ENCODE measurements around the gene UNC13C.

UNC13C gene

DNA sequence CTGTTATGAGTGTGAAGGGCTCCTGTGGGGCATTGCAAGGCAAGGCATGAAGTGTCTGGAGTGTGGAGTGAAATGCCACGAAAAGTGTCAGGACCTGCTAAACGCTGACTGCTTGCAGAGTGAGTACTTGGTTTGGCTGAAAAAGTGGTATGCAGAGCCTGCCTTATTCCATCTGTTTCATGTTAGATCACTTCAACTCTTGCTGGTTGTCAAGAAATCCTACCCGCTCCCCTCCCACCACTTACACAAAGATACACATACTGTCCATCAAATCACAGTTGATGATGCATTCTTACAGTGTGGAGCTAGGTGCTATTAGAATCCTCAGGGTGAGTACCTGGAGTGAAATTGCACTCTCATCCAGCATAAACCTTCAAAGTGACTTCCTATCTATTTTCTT is 272.1 kb downstream of the UNC13C start:
- Histone ChIP-seq H3K36me3 (ENCODE audit: insufficient read depth, low read depth, low read length) (no peaks in the 10 kb centered on the region), H3K4me3 (ENCODE audit: low read length) (no peak overlapping the region), H3K27me3 (ENCODE audit: insufficient read depth, low read length) (no peaks in the 10 kb centered on the region), H3K9me3 (ENCODE audit: insufficient read depth, low read depth, low read length) (no peaks in the 10 kb centered on the region), H3K4me1 (ENCODE audit: insufficient read depth, low read length) (no peaks in the 10 kb centered on the region), H3K27ac (ENCODE audit: low read length) (no peak overlapping the region), H3K9ac (ENCODE audit: low read depth, low read length) (no peak overlapping the region)

DNA sequence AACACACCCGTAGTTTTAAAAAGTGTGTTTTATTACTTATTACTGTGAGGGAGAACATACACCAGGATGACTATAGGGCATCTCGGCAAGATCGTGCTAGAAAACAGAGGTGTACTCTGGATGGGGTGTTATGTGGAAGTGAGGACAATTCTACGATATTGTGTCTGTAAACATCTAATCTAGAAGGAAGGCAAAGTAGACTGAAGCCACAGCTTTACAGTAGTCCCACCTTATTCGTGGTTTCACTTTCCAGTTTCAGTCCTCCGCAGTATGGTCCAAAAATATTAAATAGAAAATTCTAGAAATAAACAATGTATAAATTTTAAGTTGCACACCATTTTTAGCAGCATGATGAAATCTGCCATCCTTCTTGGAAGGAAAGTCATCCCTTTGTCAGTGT is 277.9 kb downstream of the UNC13C start:
- no peaks in the 10 kb centered on the region for H3K9me3 ChIP-seq (ENCODE audit: insufficient read depth, low read depth, low read length)
- H3K4me1 ChIP-seq (ENCODE audit: insufficient read depth, low read length), result no peaks in the 10 kb centered on the region
- H3K9ac ChIP-seq (ENCODE audit: low read depth, low read length), result no peak overlapping the region
- H3K4me3 ChIP-seq (ENCODE audit: low read length), result no peak overlapping the region
- H3K27ac ChIP-seq (ENCODE audit: low read length), result no peak overlapping the region
- no peaks in the 10 kb centered on the region for H3K36me3 ChIP-seq (ENCODE audit: insufficient read depth, low read depth, low read length)
- no peaks in the 10 kb centered on the region for H3K27me3 ChIP-seq (ENCODE audit: insufficient read depth, low read length)

DNA sequence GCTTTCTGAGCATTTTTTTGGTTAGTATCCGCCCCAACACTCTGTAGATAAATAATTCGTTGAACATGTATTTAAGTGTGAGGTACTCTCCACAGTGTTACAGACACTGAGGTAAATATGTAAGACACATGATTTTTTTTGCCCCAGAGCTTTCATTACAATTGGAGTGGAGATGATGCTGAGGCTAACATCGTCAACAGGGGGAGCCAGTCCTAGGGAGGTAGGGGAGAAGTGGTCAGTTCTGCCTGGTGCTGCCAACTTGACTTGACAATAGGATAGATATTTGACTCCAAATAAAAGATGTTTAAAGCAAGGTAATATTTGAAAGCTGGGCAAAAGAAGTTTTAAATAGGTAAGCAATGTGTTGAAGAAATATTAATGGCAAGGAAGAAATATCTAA is 295.7 kb downstream of the UNC13C start:
- Histone ChIP-seq H3K27ac (ENCODE audit: low read length) (no peak overlapping the region), H3K9me3 (ENCODE audit: insufficient read depth, low read depth, low read length) (no peaks in the 10 kb centered on the region), H3K27me3 (ENCODE audit: insufficient read depth, low read length) (no peaks in the 10 kb centered on the region), H3K9ac (ENCODE audit: low read depth, low read length) (no peak overlapping the region), H3K36me3 (ENCODE audit: insufficient read depth, low read depth, low read length) (no peaks in the 10 kb centered on the region), H3K4me1 (ENCODE audit: insufficient read depth, low read length) (no peaks in the 10 kb centered on the region), H3K4me3 (ENCODE audit: low read length) (no peak overlapping the region)

DNA sequence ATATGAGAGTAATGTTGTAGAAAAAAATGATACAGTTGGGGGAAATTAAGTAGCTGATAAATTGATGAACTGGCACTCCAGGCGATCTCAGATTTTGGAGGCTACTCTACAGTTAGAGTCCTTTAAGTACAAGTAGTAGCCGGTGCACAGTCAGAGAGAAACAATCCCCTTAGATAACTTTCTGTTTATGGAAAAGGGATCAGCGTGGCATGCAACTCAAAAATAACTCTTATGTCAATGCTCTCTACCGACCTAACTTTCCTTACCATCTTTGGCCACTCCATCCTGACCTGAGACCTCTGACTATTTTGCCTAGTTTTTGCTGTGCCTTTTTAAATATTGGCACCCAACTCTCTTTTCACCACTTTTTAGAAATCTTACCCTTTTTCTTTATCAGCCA is 299.6 kb downstream of the UNC13C start:
- Histone ChIP-seq H3K27me3 (ENCODE audit: insufficient read depth, low read length) (no peaks in the 10 kb centered on the region), H3K27ac (ENCODE audit: low read length) (no peak overlapping the region), H3K4me3 (ENCODE audit: low read length) (no peak overlapping the region), H3K9me3 (ENCODE audit: insufficient read depth, low read depth, low read length) (no peaks in the 10 kb centered on the region), H3K4me1 (ENCODE audit: insufficient read depth, low read length) (no peaks in the 10 kb centered on the region), H3K9ac (ENCODE audit: low read depth, low read length) (no peak overlapping the region), H3K36me3 (ENCODE audit: insufficient read depth, low read depth, low read length) (no peaks in the 10 kb centered on the region)

DNA sequence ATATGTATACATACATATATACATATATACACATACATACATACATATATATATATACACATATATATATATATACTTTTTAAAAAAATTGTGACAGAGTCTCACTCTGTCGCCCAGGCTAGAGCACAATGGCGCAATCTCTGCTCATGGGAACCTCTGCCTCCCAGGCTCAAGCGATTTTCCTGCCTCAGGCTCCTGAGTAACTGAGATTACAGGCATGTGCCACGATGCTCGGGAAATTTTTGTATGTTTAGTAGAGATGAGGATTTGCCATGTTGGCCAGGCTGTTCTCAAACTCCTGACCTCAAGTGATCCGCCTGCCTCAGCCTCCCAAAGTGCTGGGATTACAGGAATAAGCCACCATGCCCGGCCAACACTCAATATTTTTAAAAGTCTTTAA is 302.5 kb downstream of the UNC13C start:
- H3K9me3 ChIP-seq (ENCODE audit: insufficient read depth, low read depth, low read length), result no peaks in the 10 kb centered on the region
- no peak overlapping the region for H3K9ac ChIP-seq (ENCODE audit: low read depth, low read length)
- no peaks in the 10 kb centered on the region for H3K27me3 ChIP-seq (ENCODE audit: insufficient read depth, low read length)
- no peaks in the 10 kb centered on the region for H3K36me3 ChIP-seq (ENCODE audit: insufficient read depth, low read depth, low read length)
- no peaks in the 10 kb centered on the region for H3K4me1 ChIP-seq (ENCODE audit: insufficient read depth, low read length)
- no peak overlapping the region for H3K27ac ChIP-seq (ENCODE audit: low read length)
- no peak overlapping the region for H3K4me3 ChIP-seq (ENCODE audit: low read length)

DNA sequence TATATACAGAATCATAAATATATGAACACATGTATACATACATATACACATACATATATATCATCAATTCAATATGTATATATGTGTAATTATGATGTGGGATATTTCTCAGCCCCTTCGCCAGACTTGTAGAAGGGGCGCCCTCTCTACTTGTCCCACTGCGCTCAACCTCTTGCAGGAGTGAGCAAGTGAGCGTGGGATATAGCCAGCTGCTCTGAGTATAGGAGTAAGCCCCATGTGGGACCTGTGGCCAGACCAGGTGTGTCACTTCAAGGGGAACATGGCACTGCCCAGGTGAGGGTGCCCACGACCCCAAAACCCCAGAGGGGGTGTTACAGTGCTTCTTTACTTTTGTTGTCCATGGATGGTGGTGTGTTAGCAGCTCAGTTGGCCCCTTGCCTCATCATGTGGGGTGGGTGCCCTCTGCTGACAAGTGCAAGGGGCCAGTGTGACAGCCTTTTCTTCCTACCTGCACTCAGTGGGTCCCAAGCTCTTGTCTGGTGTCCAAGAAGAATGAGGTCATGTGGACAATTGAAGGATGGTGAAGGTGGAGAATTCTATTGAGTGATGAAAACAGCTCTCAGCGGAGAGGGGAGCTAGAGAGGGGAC is 304.1 kb downstream of the UNC13C start:
- no peak overlapping the region for H3K9ac ChIP-seq (ENCODE audit: low read depth, low read length)
- H3K36me3 ChIP-seq (ENCODE audit: insufficient read depth, low read depth, low read length), result no peaks in the 10 kb centered on the region
- no peaks in the 10 kb centered on the region for H3K9me3 ChIP-seq (ENCODE audit: insufficient read depth, low read depth, low read length)
- no peaks in the 10 kb centered on the region for H3K4me1 ChIP-seq (ENCODE audit: insufficient read depth, low read length)
- no peak overlapping the region for H3K4me3 ChIP-seq (ENCODE audit: low read length)
- H3K27me3 ChIP-seq (ENCODE audit: insufficient read depth, low read length), result no peaks in the 10 kb centered on the region
- H3K27ac ChIP-seq (ENCODE audit: low read length), result no peak overlapping the region

DNA sequence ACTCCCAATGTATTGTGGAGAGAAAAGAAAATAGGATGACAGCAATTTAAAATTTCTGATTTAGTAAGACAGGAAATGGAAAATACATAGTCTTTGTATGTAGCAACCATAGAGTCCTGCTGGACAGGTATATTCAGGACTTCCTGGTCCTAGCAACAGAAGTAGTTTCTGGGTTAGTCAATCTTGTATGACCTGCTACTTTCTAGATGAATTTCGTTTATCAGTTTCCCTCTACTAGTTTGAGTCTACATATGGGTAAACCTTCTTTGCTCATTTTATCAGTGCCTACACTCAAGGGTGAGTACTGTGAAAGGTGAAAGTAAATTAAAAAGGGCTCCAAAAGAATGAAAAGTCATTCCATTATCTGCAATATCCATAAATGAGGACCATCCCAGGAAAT is 309.8 kb downstream of the UNC13C start:
- no peak overlapping the region for H3K9ac ChIP-seq (ENCODE audit: low read depth, low read length)
- no peak overlapping the region for H3K27ac ChIP-seq (ENCODE audit: low read length)
- no peak overlapping the region for H3K4me3 ChIP-seq (ENCODE audit: low read length)
- no peaks in the 10 kb centered on the region for H3K27me3 ChIP-seq (ENCODE audit: insufficient read depth, low read length)
- H3K4me1 ChIP-seq (ENCODE audit: insufficient read depth, low read length), result no peaks in the 10 kb centered on the region
- no peaks in the 10 kb centered on the region for H3K9me3 ChIP-seq (ENCODE audit: insufficient read depth, low read depth, low read length)
- H3K36me3 ChIP-seq (ENCODE audit: insufficient read depth, low read depth, low read length), result no peaks in the 10 kb centered on the region

DNA sequence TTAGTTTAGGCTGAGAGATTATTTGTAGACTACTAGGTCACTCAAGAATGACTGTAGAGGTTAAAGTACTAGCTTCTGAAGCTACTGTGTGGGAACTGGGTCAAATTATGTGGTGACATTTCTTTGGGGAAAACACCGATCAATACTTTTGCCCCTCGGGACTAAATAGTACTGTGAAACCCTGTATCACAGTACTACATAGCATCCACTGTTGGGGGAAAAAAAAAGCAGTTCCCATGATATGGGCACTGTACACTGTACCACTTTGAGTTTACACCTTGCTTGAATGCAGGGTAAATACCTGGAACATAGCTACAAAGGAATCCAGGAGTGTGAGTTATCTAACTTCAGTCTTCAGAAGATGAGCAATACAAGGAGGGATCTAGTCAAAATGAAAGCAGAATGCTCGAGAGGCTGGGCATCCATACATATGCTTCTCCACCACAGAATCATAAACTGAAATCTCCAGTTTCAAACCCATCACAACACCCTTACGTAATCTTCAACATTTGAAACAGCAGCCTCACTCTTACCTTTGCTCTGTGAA is 311.4 kb downstream of the UNC13C start:
- H3K9ac ChIP-seq (ENCODE audit: low read depth, low read length), result no peak overlapping the region
- H3K4me1 ChIP-seq (ENCODE audit: insufficient read depth, low read length), result no peaks in the 10 kb centered on the region
- no peak overlapping the region for H3K4me3 ChIP-seq (ENCODE audit: low read length)
- H3K36me3 ChIP-seq (ENCODE audit: insufficient read depth, low read depth, low read length), result no peaks in the 10 kb centered on the region
- no peaks in the 10 kb centered on the region for H3K9me3 ChIP-seq (ENCODE audit: insufficient read depth, low read depth, low read length)
- no peaks in the 10 kb centered on the region for H3K27me3 ChIP-seq (ENCODE audit: insufficient read depth, low read length)
- no peak overlapping the region for H3K27ac ChIP-seq (ENCODE audit: low read length)

DNA sequence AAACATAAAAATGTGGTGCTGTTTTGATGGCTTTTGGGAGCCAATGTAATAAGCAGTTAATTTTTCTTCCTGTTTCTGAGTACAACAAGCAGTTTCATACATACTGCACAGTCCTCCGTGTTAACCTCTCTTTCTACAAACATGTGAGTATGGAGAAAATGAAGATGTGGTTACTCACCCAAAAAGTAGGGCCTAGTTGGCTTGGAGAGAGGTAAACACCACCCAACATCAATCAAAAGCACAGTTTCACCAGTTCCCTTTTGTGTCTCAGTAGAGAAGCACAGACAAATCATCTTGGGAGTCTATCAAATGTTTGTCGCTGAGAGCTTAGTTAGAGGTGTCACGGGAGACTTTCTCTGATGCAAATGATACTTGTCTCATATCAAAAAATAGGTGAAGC is 320.2 kb downstream of the UNC13C start:
- Histone ChIP-seq H3K9me3 (ENCODE audit: insufficient read depth, low read depth, low read length) (no peaks in the 10 kb centered on the region), H3K9ac (ENCODE audit: low read depth, low read length) (no peak overlapping the region), H3K36me3 (ENCODE audit: insufficient read depth, low read depth, low read length) (no peaks in the 10 kb centered on the region), H3K27me3 (ENCODE audit: insufficient read depth, low read length) (no peaks in the 10 kb centered on the region), H3K27ac (ENCODE audit: low read length) (no peak overlapping the region), H3K4me1 (ENCODE audit: insufficient read depth, low read length) (no peaks in the 10 kb centered on the region), H3K4me3 (ENCODE audit: low read length) (no peak overlapping the region)

DNA sequence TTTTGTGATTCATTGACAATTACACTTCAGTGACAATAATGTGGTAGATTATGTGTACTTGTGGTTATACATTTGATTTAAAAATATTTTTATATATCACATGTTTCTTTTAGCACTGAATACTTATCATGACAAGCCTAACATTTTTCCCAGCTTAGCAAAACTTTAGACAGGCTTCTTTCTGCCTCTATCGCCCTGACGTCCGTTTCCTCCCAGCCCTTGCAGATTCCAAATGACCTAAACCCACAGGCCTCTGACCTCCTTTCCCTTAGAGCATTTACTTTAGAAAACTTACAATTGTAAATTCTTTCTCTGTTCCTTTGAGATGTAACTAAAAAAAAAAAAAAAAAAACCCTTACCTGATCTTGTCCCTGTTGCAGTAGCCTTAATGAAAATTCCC is 326.1 kb downstream of the UNC13C start:
- Histone ChIP-seq H3K9me3 (ENCODE audit: insufficient read depth, low read depth, low read length) (no peaks in the 10 kb centered on the region), H3K36me3 (ENCODE audit: insufficient read depth, low read depth, low read length) (no peaks in the 10 kb centered on the region), H3K4me1 (ENCODE audit: insufficient read depth, low read length) (no peaks in the 10 kb centered on the region), H3K4me3 (ENCODE audit: low read length) (no peak overlapping the region), H3K27ac (ENCODE audit: low read length) (no peak overlapping the region), H3K27me3 (ENCODE audit: insufficient read depth, low read length) (no peaks in the 10 kb centered on the region), H3K9ac (ENCODE audit: low read depth, low read length) (no peak overlapping the region)

DNA sequence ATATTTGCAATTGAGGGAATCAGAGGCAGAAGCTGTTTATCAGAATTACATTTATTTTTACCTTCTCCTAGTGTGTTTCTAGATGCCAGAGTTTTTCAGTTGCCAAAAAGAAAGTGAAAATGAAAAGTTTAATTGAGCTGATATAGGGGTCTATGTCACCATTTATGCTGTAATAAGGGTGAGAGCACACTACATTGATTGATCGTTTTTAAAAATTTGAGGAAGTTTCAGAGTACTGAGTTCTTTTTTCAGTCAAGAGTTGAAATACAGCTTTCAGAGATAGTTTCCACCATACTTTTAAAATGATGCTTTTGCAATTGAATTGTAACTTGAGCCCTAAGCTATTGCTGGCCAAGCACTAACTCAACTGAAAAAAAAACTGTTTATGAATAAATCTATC is 326.9 kb downstream of the UNC13C start:
- no peaks in the 10 kb centered on the region for H3K4me1 ChIP-seq (ENCODE audit: insufficient read depth, low read length)
- H3K27ac ChIP-seq (ENCODE audit: low read length), result no peak overlapping the region
- no peak overlapping the region for H3K9ac ChIP-seq (ENCODE audit: low read depth, low read length)

DNA sequence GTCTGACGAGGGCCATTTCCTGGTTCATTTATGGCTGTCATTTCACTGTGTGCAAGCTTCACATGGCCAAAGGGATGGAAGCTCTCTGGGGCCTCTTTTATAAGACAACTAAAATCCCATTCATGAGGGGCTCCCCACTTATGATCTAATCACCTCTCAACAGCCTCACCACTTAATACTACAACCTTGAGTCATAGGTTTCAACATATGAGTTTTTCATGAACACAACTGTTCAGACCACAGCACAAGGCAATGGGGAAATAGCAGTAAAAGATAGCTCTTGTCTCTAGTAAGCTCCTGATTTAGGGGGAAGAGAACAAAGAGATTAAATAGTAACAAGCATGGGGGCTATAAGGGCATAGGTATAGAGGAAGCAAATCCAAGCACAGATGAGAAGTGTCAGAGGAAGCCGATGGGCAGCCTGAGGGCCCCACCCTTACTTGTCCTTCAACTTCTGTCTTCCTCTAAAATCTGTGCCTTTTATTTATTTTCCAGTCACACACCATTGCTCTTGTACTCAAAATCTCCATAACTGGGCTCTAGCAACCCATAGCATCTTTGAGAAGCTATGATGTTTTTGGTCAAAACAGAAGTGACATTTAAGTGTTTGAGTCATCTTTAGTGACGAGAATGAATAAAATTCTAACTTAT is 329.1 kb downstream of the UNC13C start:
- no peak overlapping the region for H3K27ac ChIP-seq (ENCODE audit: low read length)
- no peak overlapping the region for H3K4me3 ChIP-seq (ENCODE audit: low read length)
- no peaks in the 10 kb centered on the region for H3K27me3 ChIP-seq (ENCODE audit: insufficient read depth, low read length)
- H3K9me3 ChIP-seq (ENCODE audit: insufficient read depth, low read depth, low read length), result no peaks in the 10 kb centered on the region
- no peaks in the 10 kb centered on the region for H3K36me3 ChIP-seq (ENCODE audit: insufficient read depth, low read depth, low read length)
- H3K4me1 ChIP-seq (ENCODE audit: insufficient read depth, low read length), result peaks cover 4% of the 10 kb centered on the region; the same call in 1 of the 2 replicates
- no peak overlapping the region for H3K9ac ChIP-seq (ENCODE audit: low read depth, low read length)

More for the DNA sequence above, 326.9 kb downstream of the UNC13C start:
- H3K36me3 ChIP-seq (ENCODE audit: insufficient read depth, low read depth, low read length), result no peaks in the 10 kb centered on the region
- H3K27me3 ChIP-seq (ENCODE audit: insufficient read depth, low read length), result no peaks in the 10 kb centered on the region
- H3K9me3 ChIP-seq (ENCODE audit: insufficient read depth, low read depth, low read length), result no peaks in the 10 kb centered on the region
- H3K4me3 ChIP-seq (ENCODE audit: low read length), result no peak overlapping the region

Measured in iPS-20b (cell line).